SK-N-SH (cell line): ENCODE results near the gene CASP8.

Experiments used
- POLR2AphosphoS5 ChIP-seq: IDR thresholded peaks from 2 replicates; pipeline ENCODE4 v1.6.1; 2012; ENCODE audit warnings: low read depth, low read length
- TEAD4 ChIP-seq: IDR thresholded peaks from 2 replicates; pipeline ENCODE4 v1.4.0; 2012; ENCODE audit warnings: mild to moderate bottlenecking, borderline replicate concordance; ENCODE audit not compliant: insufficient read depth
- TF ChIP-seq, protein P1 (sequence below): fragments of 200-600 bp; sonication (generic); IDR thresholded peaks from 2 replicates; pipeline ENCODE4 v1.6.1; 2017; ENCODE audit warnings: antibody characterized with exemption, mild to moderate bottlenecking, moderate library complexity
- TF ChIP-seq, protein P2 (sequence below): IDR thresholded peaks from 2 replicates; pipeline ENCODE4 v1.4.0; 2012; ENCODE audit warnings: low read depth

DNA sequence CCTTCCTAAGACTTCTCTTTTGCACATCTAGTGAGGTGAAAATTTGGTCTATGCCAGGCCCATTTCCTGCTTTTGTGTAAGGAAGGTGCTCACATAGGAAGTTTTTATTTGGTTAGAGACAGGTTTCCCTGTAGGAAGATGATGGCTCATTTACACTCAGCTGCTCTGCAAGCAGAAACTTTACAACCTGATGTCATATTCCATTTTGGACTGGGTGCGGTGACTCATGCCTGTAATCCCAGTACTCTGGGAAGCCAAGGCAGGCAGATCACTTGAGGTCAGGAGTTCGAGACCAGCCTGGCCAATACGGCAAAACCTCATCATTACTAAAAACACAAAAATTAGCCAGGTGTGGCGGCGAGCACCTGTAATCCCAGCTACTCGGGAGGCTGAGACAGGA, 41.6 kb upstream of the CASP8 start:
- TF ChIP-seq, protein P1, sequence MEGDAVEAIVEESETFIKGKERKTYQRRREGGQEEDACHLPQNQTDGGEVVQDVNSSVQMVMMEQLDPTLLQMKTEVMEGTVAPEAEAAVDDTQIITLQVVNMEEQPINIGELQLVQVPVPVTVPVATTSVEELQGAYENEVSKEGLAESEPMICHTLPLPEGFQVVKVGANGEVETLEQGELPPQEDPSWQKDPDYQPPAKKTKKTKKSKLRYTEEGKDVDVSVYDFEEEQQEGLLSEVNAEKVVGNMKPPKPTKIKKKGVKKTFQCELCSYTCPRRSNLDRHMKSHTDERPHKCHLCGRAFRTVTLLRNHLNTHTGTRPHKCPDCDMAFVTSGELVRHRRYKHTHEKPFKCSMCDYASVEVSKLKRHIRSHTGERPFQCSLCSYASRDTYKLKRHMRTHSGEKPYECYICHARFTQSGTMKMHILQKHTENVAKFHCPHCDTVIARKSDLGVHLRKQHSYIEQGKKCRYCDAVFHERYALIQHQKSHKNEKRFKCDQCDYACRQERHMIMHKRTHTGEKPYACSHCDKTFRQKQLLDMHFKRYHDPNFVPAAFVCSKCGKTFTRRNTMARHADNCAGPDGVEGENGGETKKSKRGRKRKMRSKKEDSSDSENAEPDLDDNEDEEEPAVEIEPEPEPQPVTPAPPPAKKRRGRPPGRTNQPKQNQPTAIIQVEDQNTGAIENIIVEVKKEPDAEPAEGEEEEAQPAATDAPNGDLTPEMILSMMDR, result no peak
- no peak for TF ChIP-seq POLR2AphosphoS5
- no peak for TF ChIP-seq TEAD4
- TF ChIP-seq, protein P2, sequence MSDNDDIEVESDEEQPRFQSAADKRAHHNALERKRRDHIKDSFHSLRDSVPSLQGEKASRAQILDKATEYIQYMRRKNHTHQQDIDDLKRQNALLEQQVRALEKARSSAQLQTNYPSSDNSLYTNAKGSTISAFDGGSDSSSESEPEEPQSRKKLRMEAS, result no peak
